Fibroblast of skin of scalp (primary cell): ENCODE data around the gene MYO15A.
A peak's percentile ranks its signal among the peaks of the same experiment; 100 is the strongest.

Experiments
- DNase-seq: peaks from one replicate; pipeline ENCODE4 v3.0.0-alpha.2; 2013

Gene MYO15A

GRCh38 chr17:18218756-18219415, 110.3 kb downstream of the MYO15A start:
- no peak for DNase-seq

GRCh38 chr17:18224053-18224386, 115.5 kb downstream of the MYO15A start:
- no peak for DNase-seq

GRCh38 chr17:18224387-18225120, 116.0 kb downstream of the MYO15A start:
- peak; percentile 74 for DNase-seq

DNA sequence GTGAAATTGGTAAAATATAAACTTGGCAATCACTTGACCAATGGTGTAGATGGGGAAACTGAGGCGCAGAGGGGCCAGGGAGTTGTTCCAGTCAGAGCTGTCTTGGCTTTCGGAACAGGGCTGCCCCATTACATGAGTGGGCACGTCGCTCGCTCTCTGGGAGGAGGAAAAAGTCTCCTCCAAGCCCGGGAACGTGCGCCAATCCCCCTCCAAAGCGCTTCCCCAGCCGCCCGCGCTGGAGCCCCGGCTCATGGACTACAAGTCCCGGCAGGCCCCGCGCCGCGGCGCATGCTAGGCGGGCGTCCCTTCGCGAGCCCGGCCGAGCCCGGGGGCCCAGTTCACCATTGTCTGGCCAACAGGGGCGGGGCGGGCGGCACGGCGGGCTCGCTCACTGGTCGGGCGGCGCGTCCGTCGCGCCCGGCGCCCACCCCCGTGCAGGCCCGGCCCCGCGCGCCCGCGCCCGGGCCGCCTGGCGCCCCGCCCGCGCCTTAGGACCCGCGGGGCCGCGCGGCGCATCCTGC, 116.6 kb downstream of the MYO15A start, which contains the start of gene LLGL1:
TSS of gene LLGL1 (plus strand) at position 515 of the 521 bp plus-strand sequence. CDS start 48 bp downstream, outside the sequence.
- DNase-seq, result peak; percentile 97

- DNase-seq, result no peak
Observed at GRCh38 chr17:18225642-18226283, 117.2 kb downstream of the MYO15A start.

DNA sequence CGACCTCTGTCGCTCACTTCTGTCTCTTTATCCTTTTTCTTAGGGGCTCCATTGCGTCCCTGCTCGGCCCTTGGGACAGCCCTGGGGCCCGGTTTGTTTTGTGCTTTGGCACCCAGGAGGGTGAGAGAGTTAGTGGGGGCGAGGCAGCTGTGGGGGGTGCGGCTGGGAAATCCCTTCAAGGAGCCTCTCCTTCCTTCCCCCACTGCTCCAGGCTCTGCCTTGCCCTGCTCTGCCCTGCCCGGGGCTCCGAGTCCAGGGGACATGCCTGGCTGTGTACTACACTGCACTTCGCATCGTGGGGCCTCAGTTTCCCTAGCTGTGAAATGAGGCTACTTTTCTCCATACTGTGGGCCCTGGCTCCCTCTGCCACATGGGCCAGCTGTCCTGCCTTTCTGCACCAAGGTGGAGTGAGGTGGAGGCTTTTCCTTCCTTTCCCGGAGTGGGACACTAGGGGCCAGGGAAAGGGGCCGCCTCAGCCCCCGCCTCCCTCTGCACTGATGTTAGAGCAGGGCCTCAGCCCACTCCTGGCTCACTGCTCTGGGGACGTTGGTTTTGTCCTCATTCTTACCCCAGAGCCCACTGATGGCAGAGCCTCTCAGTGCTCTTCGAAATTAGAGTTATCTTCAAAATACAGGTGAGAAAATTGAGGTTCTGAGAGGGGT, 117.9 kb downstream of the MYO15A start:
- no peak for DNase-seq

DNA sequence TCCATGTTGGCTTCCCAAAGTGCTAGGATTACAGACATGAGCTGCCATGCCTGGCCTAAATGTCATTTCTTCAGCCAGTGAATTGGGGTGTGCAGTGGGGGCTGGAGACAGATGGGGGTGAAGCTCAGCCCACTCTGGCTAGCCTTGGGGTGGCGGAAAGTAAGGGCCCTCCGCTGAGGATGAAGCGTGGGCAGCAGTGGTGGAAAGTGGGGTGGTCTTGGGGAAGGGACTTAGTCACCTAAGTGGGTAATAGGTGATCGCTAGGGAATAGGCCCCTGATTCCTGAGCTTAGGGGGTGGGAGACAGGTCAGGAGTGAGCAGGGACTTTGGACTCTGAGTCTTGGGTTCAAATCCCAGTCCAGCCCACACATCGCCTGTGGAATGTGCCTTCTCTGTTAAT, 119.1 kb downstream of the MYO15A start:
- no peak for DNase-seq

GRCh38 chr17:18228176-18228682, 119.7 kb downstream of the MYO15A start:
- no peak for DNase-seq

- DNase-seq, result no peak
Observed at GRCh38 chr17:18229254-18229653, 120.7 kb downstream of the MYO15A start.
